T-helper 2 cell (primary cell): ENCODE data around the gene WDR75.
"Not testable (repeated sequence)": the region's sequence is repeated elsewhere in the genome, so short reads cannot be mapped to it uniquely, and the experiment has no call there.

Experiments
- DNase-seq, 5 experiments: peaks; one replicate each; pipeline versions ENCODE4 v3.0.0 to v3.0.0-alpha.2; 2012 to 2022
- total RNA-seq, 2 donors: gene quantifications; one replicate each; lab custom pipeline; 2026; lab: John Stamatoyannopoulos, UW

WDR75 gene
- 67.7 to 72.5 reads per million in 2 donors for total RNA-seq

- DNase-seq, result peak; percentile 68 to 97 (median 89)
Observed at GRCh38 chr2:189440947-189441708, at the start of gene WDR75. WDR75 (plus strand) TSS chr2:189441474; CDS start chr2:189441493, 19 bp downstream.

- no peak for DNase-seq
Observed at GRCh38 chr2:189393440-189394111, 47.7 kb upstream of the WDR75 start.

- DNase-seq, result no peak
Observed at GRCh38 chr2:189394525-189394924, 46.7 kb upstream of the WDR75 start.

- DNase-seq, result no peak
Observed at GRCh38 chr2:189402932-189403331, 38.3 kb upstream of the WDR75 start.

GRCh38 chr2:189406586-189407233 lies 34.6 kb upstream of the WDR75 start:
- no peak for DNase-seq

- DNase-seq, result no peak
Observed at GRCh38 chr2:189407281-189408209, 33.7 kb upstream of the WDR75 start.

- no peak for DNase-seq
Observed at GRCh38 chr2:189408294-189408693, 33.0 kb upstream of the WDR75 start.

GRCh38 chr2:189409131-189409530 lies 32.1 kb upstream of the WDR75 start:
- DNase-seq, result no peak

- no peak for DNase-seq
Observed at GRCh38 chr2:189409647-189410046, 31.6 kb upstream of the WDR75 start.

GRCh38 chr2:189411860-189412259 lies 29.4 kb upstream of the WDR75 start:
- no peak for DNase-seq

- peak in 3 of 5 experiments; percentile 5 to 46 (median 17) for DNase-seq
Observed at GRCh38 chr2:189412330-189412953, 28.8 kb upstream of the WDR75 start.

- no peak for DNase-seq
Observed at GRCh38 chr2:189413249-189413648, 28.0 kb upstream of the WDR75 start.

- no peak for DNase-seq
Observed at GRCh38 chr2:189421644-189422043, 19.6 kb upstream of the WDR75 start.

- DNase-seq, result no peak
Observed at GRCh38 chr2:189424961-189425360, 16.3 kb upstream of the WDR75 start.

- DNase-seq, result no peak
Observed at GRCh38 chr2:189425676-189426075, 15.6 kb upstream of the WDR75 start.

- DNase-seq, result no peak
Observed at GRCh38 chr2:189426886-189427285, 14.4 kb upstream of the WDR75 start.

- no peak for DNase-seq
Observed at GRCh38 chr2:189427872-189428271, 13.4 kb upstream of the WDR75 start.

GRCh38 chr2:189430448-189430847 lies 10.8 kb upstream of the WDR75 start:
- not testable (repeated sequence) for DNase-seq

- DNase-seq, result not testable (repeated sequence)
Observed at GRCh38 chr2:189435803-189436202, 5.5 kb upstream of the WDR75 start.

GRCh38 chr2:189437926-189438325 lies 3.3 kb upstream of the WDR75 start:
- peak in 1 of 5 experiments; percentile 50 for DNase-seq

- DNase-seq, result peak in 1 of 5 experiments; percentile 15
Observed at GRCh38 chr2:189439342-189439741, 1.9 kb upstream of the WDR75 start.

GRCh38 chr2:189440644-189440946 lies 679 bp upstream of the WDR75 start:
- DNase-seq, result no peak
